Fibroblast of pulmonary artery (primary cell): Measurements from ENCODE around the gene AMZ1.

Experiments
- DNase-seq: peaks from one replicate; pipeline ENCODE4 v3.0.0-alpha.2; 2010; ENCODE audit warnings: low read depth
- H3K4me3 ChIP-seq: replicated peaks from 2 replicates; pipeline ENCODE4 v1.5.1; 2011; ENCODE audit warnings: low read depth, mild to moderate bottlenecking, control low read depth, low read length, moderate library complexity
- TF ChIP-seq, protein P1 (sequence below): IDR thresholded peaks from 2 replicates; pipeline ENCODE4 v1.5.1; 2011; ENCODE audit warnings: mild to moderate bottlenecking, control low read depth, low read length, inconsistent platforms; ENCODE audit errors: missing control alignments

AMZ1 gene

DNA sequence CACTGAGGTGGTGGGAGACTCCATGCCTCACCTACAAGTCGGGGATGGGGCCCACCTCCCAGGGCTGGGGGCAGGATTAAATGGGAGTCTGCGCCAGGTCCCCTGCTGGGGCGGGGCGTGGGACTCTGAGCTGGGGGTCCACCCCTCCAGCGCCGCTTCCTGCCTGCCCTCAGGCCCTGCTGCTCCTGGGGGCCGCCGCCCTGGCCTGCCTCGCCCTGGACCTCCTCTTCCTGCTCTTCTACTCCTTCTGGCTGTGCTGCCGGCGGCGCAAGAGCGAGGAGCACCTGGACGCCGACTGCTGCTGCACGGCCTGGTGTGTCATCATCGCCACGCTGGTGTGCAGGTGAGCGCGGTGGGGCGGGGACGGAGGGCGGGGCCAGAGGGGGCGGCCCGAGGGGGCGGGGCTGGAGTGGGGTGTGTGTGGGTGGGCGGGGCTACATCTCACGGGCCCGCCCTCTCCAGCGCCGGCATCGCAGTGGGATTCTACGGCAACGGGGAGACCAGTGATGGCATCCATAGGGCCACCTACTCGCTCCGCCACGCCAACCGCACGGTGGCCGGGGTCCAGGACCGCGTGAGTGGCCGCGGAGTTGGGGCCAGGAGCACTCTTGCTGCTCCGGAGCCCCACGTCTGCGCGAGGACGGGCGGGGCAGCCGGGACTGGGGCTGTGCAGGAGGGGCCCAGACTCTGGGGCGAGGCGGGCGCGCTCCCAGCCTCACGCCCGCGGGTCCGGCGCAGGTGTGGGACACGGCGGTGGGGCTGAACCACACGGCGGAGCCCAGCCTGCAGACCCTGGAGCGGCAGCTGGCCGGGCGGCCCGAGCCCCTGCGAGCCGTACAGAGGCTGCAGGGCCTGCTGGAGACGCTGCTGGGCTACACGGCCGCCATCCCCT is 41.1 kb upstream of the AMZ1 start:
- no peak for DNase-seq
- TF ChIP-seq, protein P1, sequence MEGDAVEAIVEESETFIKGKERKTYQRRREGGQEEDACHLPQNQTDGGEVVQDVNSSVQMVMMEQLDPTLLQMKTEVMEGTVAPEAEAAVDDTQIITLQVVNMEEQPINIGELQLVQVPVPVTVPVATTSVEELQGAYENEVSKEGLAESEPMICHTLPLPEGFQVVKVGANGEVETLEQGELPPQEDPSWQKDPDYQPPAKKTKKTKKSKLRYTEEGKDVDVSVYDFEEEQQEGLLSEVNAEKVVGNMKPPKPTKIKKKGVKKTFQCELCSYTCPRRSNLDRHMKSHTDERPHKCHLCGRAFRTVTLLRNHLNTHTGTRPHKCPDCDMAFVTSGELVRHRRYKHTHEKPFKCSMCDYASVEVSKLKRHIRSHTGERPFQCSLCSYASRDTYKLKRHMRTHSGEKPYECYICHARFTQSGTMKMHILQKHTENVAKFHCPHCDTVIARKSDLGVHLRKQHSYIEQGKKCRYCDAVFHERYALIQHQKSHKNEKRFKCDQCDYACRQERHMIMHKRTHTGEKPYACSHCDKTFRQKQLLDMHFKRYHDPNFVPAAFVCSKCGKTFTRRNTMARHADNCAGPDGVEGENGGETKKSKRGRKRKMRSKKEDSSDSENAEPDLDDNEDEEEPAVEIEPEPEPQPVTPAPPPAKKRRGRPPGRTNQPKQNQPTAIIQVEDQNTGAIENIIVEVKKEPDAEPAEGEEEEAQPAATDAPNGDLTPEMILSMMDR, result no peak
- no peak overlapping the region for H3K4me3 ChIP-seq

DNA sequence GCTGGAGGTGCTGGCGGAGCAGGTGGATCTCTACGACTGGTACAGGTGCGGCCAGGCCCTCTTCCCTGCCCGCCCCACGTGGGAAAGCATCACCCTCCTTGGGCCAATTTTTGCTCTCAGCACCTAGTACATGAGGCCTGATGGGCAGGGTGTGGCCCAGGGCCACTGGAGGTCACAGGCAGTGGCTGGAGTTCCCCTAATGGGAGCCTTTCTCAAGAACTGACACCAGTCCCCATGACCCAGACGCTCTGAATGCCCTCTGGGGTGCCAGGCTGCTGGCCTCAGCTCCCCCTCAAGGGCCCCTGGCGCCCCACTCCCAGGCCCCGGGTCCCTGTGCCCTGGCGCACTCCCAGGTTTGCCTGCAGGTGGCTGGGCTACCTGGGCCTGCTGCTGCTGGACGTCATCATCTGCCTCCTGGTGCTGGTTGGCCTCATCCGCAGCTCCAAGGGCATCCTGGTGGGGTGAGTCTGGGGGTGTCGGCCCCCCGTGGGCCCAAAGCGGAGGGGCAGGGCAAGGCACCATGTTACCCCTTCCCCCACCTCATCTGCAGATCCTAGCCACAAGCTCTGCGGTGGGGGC is 40.3 kb upstream of the AMZ1 start:
- no peak for DNase-seq
- TF ChIP-seq, protein P1, result no peak
- H3K4me3 ChIP-seq, result no peak overlapping the region

DNA sequence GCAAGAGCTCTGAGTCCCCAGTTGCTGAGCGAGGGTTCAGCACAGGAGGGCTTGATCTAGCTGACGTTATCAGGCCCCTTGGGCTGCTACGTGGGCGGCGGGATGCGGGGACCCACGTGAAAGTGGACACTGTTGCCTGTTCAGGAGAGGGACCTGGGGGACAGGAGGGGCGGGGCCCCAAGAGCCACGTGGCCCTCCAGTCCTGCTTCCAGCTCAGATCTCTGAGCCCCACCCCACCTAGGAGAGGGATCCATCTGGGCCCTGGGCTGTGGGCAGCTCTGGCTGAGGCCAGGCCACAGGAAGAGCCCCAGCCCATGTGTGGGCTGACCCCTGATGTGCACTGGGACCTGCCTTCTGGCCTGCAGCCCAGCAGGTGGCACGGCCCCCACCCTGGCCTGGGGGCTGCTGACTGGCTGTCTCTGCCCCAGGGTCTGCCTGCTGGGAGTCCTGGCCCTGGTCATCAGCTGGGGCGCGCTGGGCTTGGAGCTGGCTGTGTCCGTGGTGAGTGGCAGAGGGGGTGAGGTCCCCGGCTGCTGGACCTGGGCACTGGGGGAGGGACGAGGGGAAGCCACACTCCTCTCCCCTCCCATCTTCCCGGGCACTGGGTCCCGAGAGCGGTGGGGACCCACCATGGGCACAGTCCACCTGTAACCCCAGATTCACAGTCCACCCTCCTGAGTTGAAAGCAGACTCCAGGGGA is 38.7 kb upstream of the AMZ1 start:
- TF ChIP-seq, protein P1, result no peak
- DNase-seq, result no peak
- H3K4me3 ChIP-seq, result no peak overlapping the region

DNA sequence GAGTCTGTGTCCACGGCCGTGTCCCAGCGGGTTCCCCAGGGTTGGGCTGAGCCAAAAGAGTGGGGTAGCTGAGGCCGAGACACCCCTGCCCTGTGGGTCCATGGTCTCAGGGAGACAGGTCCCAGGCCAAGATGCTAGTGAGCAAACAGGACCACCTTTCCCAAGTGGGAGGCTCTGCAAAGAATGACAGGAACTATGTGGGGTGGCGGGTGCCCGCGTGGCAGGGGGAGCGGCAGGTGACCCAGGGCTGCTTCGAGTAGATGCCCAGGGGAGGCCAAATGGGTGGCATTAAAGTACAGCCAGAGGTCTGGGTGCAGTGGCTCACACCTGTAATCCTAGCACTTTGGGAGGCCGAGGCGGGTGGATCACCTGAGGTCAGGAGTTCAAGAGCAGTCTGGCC is 38.0 kb upstream of the AMZ1 start:
- TF ChIP-seq, protein P1, result no peak
- no peak overlapping the region for H3K4me3 ChIP-seq
- DNase-seq, result no peak

DNA sequence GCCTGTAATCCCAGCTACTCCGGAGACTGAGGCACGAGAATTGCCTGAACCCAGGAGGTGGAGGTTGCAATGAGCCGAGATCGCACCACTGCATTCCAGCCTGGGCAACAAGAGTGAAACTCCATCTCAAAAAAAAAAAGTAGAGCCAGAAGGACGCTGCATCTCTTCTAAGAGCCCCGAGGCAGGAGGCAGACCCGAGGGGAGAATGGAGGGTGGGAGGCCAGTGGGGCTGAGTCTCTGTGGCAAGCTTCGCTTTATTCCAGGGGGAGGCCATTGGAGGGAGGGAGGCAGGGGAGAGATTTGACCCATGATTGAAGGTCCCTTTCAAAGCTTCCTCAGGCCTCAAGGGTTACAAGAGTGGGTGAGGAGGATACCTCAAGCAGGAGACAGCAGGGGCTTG is 37.6 kb upstream of the AMZ1 start:
- DNase-seq, result no peak
- TF ChIP-seq, protein P1, result no peak
- no peak overlapping the region for H3K4me3 ChIP-seq

DNA sequence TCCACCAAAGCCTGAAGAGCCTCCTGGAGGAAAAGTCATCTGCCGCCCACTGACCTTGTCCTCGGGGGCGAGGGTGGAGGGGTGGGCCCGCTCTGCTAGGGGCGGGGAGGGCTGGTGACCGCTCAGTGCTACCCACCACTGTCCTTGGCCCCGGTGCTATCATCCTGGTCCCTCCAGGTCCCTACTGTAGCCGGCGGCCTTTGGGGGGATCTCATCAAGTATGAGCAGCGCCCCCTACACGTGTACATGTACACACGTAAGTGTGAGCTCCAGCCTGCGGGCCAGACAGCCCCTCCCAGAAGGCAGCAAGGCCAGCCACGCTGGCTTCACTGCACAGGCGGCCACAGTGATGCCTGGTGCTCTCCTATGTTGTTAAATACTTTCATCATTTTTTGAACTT is 36.7 kb upstream of the AMZ1 start:
- TF ChIP-seq, protein P1, result no peak
- DNase-seq, result no peak
- H3K4me3 ChIP-seq, result no peak overlapping the region
